Naive B cell (primary cell): ENCODE measurements around the gene STX8. TPM values are rescaled to one million over a fixed set of nuclear protein-coding genes. Genes with fewer than 3 reads are reported as not detected.

Source experiments
- ATAC-seq, 2 donors: fragments of 150-1000 bp; cut with Tn5 transposase; 2 replicates each; pipeline ENCODE4 v1.10.0; 2021; ENCODE audit warnings: low read depth in 2 of 2, mild to moderate bottlenecking in 2 of 2, moderate library complexity in 2 of 2
- DNase-seq: peaks from one replicate; pipeline ENCODE4 v3.0.0; 2022
- H3K27ac Mint-ChIP-seq, 6 donors: one replicate each; pipeline ENCODE4 v1.8.0; 2020 to 2022; ENCODE audit warnings: mild to moderate bottlenecking in 6 of 6, mixed read lengths in 6 of 6, moderate library complexity in 5 of 6, inconsistent platforms in 2 of 6
- H3K27me3 Mint-ChIP-seq, 3 donors: one replicate each; pipeline ENCODE4 v1.8.0; 2021 to 2022; ENCODE audit warnings: mixed read lengths in 3 of 3, mild to moderate bottlenecking in 1 of 3
- H3K36me3 Mint-ChIP-seq, 2 donors: one replicate each; pipeline ENCODE4 v1.8.0; 2020 to 2022; ENCODE audit warnings: mixed read lengths in 2 of 2, inconsistent platforms in 1 of 2, mild to moderate bottlenecking in 1 of 2
- H3K4me1 Mint-ChIP-seq, 3 donors: one replicate each; pipeline ENCODE4 v1.8.0; 2020 to 2022; ENCODE audit warnings: mixed read lengths in 3 of 3, inconsistent platforms in 1 of 3, mild to moderate bottlenecking in 1 of 3, moderate library complexity in 1 of 3
- H3K4me3 Mint-ChIP-seq, 8 donors: one replicate each; pipeline ENCODE4 v1.8.0; 2020 to 2022; ENCODE audit warnings: mild to moderate bottlenecking in 8 of 8, mixed read lengths in 8 of 8, moderate library complexity in 8 of 8, inconsistent platforms in 2 of 8
- H3K9me3 Mint-ChIP-seq, 7 donors: one replicate each; pipeline ENCODE4 v1.8.0; 2020 to 2022; ENCODE audit warnings: mixed read lengths in 7 of 7, mild to moderate bottlenecking in 5 of 7, inconsistent platforms in 2 of 7, moderate library complexity in 1 of 7
- polyA plus RNA-seq, 6 donors: library from polyadenylated mRNA; unstranded; fragments of 300-500 nt; fragmentation: Illumina TruSeq; gene quantifications; one replicate each; pipeline ENCODE4 v1.2.3, GENCODE V29; 2021; ENCODE audit warnings: low read depth in 6 of 6

STX8 gene
- polyA plus RNA-seq, 6 donors from 2014 or later = 90.4 to 141 (median 107) TPM

DNA sequence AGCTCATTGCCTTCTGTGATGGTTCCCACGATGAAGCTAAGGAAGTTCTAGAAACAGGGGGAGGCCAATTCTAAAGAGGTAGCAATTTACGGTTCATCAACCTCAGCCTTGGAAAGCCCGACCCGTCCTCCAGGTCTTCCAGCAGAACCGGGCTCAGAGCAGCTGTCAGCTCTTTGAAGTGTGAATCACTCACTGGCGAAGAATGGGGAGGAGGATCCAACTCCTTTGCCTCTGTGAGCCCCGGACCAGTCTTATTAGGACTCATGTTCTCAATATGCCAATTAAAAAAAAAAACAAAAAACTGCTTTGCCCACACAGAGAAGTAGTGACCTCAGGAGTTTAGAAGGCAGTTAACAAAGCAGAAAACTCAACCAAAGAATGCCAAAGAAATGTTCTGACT lies 31.4 kb downstream of the STX8 start:
- Mint-ChIP-seq H3K27me3 (no peaks in the 10 kb centered on the region), H3K4me3 (no peak overlapping the region), H3K36me3 (peaks cover 13 to 15% of the 10 kb centered on the region in 2 donors), H3K4me1 (peaks cover 0 to under 1% (median 0%) of the 10 kb centered on the region in 3 donors), H3K27ac (no peak overlapping the region), H3K9me3 (no peaks in the 10 kb centered on the region)
- ATAC-seq (no peak), DNase-seq (no peak)

DNA sequence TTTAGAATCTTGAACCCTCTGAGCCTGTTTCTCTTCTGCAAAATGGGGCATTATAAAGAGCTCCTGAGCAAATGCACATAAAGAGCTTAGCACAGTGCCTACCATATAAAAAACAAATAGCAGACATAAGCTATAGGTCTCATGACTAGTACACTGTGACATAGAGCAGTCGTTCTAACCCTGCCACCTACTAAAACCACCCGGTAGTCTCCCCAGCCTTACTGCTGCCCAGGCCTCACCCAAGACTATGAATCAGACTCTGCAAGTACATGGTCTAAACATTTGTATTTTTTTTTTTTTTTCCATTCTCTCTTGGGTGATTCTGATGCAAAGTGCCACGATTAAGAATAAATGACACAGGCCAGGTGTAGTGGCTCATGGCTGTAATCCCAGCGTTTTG lies 33.9 kb downstream of the STX8 start:
- DNase-seq = no peak
- peaks cover 13 to 21% of the 10 kb centered on the region in 2 donors for H3K36me3 Mint-ChIP-seq
- no peak for ATAC-seq
- no peak overlapping the region for H3K4me3 Mint-ChIP-seq
- H3K27me3 Mint-ChIP-seq = no peaks in the 10 kb centered on the region
- peaks cover 0 to 5% (median 0%) of the 10 kb centered on the region in 3 donors for H3K4me1 Mint-ChIP-seq
- no peak overlapping the region for H3K27ac Mint-ChIP-seq
- no peaks in the 10 kb centered on the region for H3K9me3 Mint-ChIP-seq

DNA sequence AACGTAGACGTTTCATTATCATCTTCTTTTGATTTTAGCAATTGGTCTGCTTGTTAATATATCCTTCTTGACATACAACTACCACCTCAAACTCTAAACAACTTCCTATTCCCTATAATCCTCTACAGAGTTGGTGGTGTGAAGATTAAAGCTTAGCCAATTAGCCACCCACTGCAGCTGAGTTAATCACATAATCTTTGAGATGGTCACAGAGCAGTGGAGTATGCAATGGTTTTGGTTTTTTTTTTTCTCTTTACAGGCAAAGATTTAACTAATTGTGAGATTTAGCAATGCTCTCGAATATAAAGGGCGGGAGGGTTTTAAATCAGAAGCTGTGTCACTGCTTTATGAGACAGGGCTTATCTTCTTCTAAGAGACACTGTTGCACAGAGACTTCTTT lies 37.0 kb downstream of the STX8 start:
- ATAC-seq = no peak
- Mint-ChIP-seq H3K27ac (peak overlapping the region in 1 of 6 donors; percentile 28), H3K9me3 (no peaks in the 10 kb centered on the region)

DNA sequence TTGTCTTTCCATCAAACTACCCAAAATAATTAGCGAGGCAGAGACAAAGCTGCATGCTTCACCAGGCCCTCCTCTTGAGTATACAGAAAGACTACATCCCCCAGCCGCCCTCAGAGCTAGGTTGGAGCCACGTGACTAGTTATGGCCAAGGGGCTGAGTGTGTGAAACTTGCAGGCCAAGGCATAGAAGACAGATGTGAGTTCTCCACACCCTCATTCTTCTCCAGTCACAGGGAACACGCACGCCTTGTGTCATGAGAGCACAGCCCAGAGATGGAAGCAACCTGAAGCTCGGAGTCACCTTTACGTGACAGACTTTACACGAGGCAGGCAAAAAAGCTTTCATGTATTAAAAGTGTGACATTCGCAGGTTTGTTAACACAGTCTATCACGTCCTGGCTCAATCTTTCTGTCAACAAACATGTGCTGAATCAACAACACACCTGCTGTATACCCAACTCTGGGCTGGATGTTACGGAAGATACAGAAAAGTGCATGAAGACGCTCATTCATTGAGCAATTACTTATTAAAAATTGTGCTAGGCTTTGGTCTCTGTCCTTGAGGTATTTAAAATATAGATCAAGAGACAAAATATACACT lies 38.3 kb downstream of the STX8 start:
- Mint-ChIP-seq H3K27me3 (no peaks in the 10 kb centered on the region), H3K4me3 (no peak overlapping the region), H3K9me3 (no peaks in the 10 kb centered on the region), H3K4me1 (peaks cover 0 to 5% (median 0%) of the 10 kb centered on the region in 3 donors), H3K36me3 (peaks cover 18 to 21% of the 10 kb centered on the region in 2 donors), H3K27ac (no peak overlapping the region)
- ATAC-seq (no peak), DNase-seq (no peak)

More for the DNA sequence above, 37.0 kb downstream of the STX8 start:
- Mint-ChIP-seq H3K4me1 (peaks cover 0 to 5% (median 0%) of the 10 kb centered on the region in 3 donors), H3K27me3 (no peaks in the 10 kb centered on the region), H3K4me3 (no peak overlapping the region), H3K36me3 (peaks cover 18 to 21% of the 10 kb centered on the region in 2 donors)
- no peak for DNase-seq

DNA sequence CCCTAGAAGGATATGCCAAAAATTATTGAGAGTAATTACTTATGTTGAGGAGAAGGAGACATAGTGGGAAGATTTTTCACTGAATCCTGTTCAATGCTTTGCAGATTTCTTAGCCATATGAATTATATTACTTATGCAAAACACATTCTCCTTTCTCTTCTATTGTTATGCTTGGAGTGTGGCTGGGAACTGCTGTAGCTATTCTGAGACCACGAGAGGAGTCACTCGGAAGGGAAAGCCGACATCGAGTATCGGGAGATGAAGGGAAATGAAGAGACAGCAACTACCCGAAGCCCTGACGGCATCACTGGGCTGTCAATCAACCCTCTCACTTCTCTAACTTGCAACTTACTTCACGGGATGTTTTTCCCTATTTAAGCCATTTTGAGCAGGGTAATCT lies 39.6 kb downstream of the STX8 start:
- ATAC-seq (no peak), DNase-seq (no peak)
- Mint-ChIP-seq H3K27ac (no peak overlapping the region), H3K4me3 (no peak overlapping the region), H3K27me3 (no peaks in the 10 kb centered on the region), H3K9me3 (no peaks in the 10 kb centered on the region), H3K36me3 (peaks cover 16 to 21% of the 10 kb centered on the region in 2 donors), H3K4me1 (peaks cover 0 to 5% (median 0%) of the 10 kb centered on the region in 3 donors)

DNA sequence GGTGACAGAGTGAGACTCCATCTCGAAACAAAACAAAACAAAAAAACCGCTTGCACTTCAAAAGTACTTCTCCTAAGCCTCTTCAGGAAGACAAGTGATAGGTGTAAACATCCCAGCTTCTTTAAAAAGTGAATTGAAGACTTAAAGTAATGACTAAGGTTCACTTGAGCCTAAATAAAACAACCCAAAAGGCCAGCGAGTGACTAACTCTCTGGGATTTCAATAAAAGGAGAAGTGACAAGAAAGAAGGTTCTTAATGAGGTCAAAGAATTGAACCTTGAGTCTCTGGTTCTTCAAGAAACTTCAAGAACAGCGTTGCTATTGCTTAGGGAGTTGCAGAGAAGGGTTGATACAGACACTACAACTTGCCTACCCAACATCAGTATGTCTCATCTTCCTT lies 42.2 kb downstream of the STX8 start:
- Mint-ChIP-seq H3K27ac (peak overlapping the region in 1 of 6 donors; percentile 83), H3K4me1 (no peaks in the 10 kb centered on the region), H3K27me3 (no peaks in the 10 kb centered on the region), H3K9me3 (no peaks in the 10 kb centered on the region), H3K4me3 (no peak overlapping the region), H3K36me3 (peaks cover 0 to 6% of the 10 kb centered on the region in 2 donors)
- ATAC-seq (no peak), DNase-seq (no peak)

DNA sequence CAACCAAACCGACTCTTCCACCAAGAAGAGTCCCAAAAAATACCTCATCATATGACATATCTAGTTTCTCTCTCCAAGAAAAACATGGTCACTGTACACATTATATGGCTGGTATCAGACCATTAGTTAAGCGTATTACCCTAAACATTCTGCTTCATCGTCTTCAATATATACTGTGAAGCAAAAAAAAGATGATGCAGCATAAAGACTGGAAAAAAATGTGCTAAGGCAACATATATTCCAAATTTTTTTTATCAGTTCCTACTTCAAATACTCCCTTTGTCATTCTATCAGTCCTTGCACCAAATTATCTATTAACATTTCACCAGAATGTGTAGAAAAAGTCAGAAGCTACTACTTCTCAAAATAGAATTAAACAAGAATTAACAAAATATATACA lies 42.9 kb downstream of the STX8 start:
- DNase-seq (no peak), ATAC-seq (no peak)
- Mint-ChIP-seq H3K9me3 (no peaks in the 10 kb centered on the region), H3K4me3 (no peak overlapping the region), H3K27ac (no peak overlapping the region), H3K4me1 (no peaks in the 10 kb centered on the region), H3K27me3 (no peaks in the 10 kb centered on the region), H3K36me3 (peaks cover 0 to 6% of the 10 kb centered on the region in 2 donors)

DNA sequence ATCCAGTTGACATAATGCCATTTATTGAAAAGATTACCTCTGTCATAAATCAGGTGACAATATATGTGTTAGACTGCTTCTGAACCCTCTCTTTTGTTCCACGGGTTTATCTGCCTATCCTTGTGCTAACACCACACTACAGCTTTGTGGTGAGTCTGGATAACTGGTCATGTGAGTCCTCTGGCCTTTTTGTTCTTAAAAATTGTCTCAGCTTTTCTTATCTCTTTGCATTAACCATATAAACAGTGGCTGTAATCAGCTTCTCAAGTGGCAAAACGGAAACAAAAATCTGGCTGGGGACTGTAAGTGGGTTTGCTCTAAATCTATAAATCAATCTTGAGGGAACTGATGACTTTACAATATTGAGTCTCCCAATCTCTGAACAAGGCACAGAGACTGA lies 44.6 kb downstream of the STX8 start:
- no peak for ATAC-seq
- Mint-ChIP-seq H3K4me3 (no peak overlapping the region), H3K9me3 (no peaks in the 10 kb centered on the region), H3K36me3 (peaks cover 0 to 5% of the 10 kb centered on the region in 2 donors), H3K4me1 (no peaks in the 10 kb centered on the region), H3K27me3 (no peaks in the 10 kb centered on the region), H3K27ac (peak overlapping the region in 1 of 6 donors; percentile 8)
- DNase-seq = no peak

DNA sequence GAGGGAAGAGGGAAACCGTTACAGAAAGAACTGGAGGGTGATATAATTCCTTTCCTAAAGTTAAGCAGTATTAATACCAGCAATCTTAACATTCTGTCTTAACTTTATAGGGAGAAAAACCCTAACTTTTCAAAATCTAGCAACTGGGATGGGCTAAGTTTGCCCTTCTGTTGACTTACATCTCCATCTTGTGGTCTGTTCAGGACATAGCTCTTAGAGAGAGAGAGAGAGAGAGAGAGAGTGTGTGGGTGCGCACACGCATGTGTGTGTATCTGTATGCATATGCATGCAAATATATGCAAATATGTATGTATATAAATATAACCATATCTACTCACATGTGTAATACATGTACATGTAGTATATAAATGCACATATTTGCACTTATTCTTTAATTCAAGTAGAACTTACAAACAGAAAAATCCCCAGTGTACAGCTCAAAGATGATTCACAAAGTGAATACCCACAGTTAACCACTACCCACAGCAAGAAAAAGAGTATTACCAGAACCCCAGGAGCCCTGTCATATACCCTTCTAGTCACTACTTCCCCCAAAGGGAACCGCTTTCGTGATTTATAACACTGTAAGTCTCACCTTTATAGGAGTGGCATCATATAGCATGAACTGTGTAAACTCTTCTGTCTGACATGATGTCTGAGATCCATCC lies 46.5 kb downstream of the STX8 start:
- ATAC-seq (no peak), DNase-seq (no peak)
- Mint-ChIP-seq H3K36me3 (no peaks in the 10 kb centered on the region), H3K4me3 (no peak overlapping the region), H3K9me3 (no peaks in the 10 kb centered on the region), H3K4me1 (no peaks in the 10 kb centered on the region), H3K27ac (no peak overlapping the region), H3K27me3 (no peaks in the 10 kb centered on the region)

DNA sequence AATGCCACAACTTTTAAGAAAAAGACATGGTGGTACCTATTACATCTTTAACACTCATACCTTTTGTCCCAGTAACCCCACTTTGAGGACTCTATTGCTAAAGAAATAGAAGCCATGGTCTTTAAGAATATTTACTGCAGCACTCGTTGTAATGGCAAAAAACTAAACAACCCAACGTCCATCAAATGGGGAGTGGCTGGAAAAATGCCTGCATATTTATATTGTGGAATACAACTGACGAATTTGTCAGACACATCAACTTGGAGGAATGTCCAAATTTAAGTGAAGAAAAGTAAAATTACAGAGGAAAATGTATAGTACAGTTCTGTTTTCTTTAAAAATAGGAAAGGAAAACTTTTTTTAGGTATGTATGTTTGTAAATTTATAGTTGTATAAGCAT lies 47.8 kb downstream of the STX8 start:
- H3K27me3 Mint-ChIP-seq = no peaks in the 10 kb centered on the region
- H3K36me3 Mint-ChIP-seq = no peaks in the 10 kb centered on the region
- no peak for DNase-seq
- H3K4me3 Mint-ChIP-seq = no peak overlapping the region
- no peak for ATAC-seq
- H3K27ac Mint-ChIP-seq = no peak overlapping the region
- H3K9me3 Mint-ChIP-seq = no peaks in the 10 kb centered on the region
- no peaks in the 10 kb centered on the region for H3K4me1 Mint-ChIP-seq

DNA sequence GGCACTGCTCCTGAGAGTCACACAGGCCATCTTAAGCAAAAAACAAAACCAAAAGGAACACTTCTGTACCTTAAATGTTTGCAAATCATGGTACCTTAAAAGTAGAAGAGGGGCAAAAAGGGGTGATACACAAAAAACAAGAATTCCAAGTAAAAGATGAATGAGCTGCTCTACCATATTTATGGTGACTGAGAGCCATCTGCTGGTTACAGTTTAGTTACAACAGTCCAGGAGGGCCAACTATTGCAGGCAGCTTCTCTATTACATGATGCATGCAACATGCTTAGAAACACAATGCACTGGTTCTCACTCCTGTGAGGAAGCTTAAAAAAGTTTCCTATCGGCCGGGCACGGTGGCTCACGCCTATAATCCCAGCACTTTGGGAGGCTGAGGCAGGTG lies 53.5 kb downstream of the STX8 start:
- Mint-ChIP-seq H3K27me3 (no peaks in the 10 kb centered on the region), H3K9me3 (no peaks in the 10 kb centered on the region), H3K36me3 (no peaks in the 10 kb centered on the region), H3K4me3 (no peak overlapping the region), H3K27ac (no peak overlapping the region), H3K4me1 (peaks cover 0 to 3% (median 1%) of the 10 kb centered on the region in 3 donors)
- DNase-seq (no peak), ATAC-seq (no peak)

DNA sequence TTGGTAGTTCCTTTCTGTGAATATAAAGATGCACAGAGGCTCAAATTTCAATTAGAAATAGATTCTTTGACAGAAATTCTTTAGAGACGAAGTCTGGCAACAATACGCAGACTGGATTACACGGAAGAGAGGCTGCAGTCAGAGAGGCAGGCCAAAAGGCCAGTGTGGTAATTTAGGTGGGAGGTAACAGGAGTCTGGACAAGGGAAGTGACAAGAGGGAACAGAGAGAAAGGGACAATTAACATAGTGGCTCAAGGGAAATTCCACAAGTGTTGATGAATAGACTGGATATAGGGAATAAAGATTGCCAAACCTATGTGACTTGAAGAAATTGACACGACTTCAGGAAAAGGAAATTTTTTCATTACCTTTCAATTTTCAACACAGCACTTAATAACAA lies 54.6 kb downstream of the STX8 start:
- H3K27ac Mint-ChIP-seq = no peak overlapping the region
- H3K36me3 Mint-ChIP-seq = no peaks in the 10 kb centered on the region
- no peak for ATAC-seq
- no peak for DNase-seq
- H3K4me3 Mint-ChIP-seq = no peak overlapping the region
- no peaks in the 10 kb centered on the region for H3K27me3 Mint-ChIP-seq
- H3K4me1 Mint-ChIP-seq = peaks cover 0 to 3% (median 1%) of the 10 kb centered on the region in 3 donors
- H3K9me3 Mint-ChIP-seq = no peaks in the 10 kb centered on the region

DNA sequence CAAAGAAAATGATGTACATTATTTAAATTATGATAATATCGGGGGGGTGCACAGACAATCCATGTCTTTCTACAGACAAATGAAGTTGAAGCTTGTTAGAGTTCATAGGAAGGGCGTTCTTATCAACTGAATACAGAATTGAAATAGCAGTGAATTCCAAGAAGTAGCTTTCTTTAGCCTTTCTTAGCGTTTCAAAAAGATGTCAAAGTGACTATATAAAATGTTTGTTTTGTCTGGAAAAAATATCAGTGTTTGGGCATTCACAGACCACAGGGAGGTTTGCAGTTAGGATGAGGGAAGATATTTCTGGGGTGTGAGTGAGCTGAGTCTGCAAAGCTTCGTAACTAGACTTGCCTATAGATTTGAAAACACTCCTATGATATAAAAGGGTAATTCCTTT lies 55.0 kb downstream of the STX8 start:
- ATAC-seq = no peak
- peak overlapping the region in 1 of 6 donors; percentile 74 for H3K27ac Mint-ChIP-seq

DNA sequence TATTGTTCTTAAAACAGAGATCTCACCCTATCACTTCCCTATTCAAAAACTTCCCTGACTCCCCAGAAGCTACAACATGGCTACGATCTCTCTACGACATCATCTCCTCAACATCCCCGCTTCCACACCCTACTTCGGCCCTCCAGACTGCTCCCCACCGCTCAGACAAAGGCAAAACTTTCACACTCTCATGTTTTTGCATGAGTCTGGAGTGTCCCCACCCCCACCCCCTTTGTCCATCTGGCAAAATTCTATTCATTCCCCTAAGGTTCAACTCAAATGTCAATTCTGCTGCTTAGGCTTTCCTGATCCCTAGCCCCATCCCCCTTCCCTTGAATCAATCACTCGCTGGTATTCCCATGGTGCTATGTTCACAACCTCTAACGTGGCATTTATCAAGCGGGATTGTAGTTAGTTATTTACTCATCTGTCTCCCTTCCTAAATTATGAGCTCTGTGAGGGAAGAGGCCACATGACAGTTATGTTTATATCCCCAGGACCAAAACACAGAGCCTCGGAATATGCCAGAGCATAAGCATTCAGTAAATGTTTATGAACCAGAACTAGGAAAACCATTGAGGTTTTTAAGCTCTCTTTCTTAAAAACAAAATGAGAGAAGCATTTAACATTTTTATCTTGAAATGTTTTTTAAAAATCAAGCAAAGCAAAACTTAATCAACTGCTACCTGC lies 55.9 kb downstream of the STX8 start:
- no peak for DNase-seq
- no peaks in the 10 kb centered on the region for H3K27me3 Mint-ChIP-seq
- H3K27ac Mint-ChIP-seq = peak overlapping the region in 2 of 6 donors; percentile 15 to 21
- peaks cover 0 to 3% (median 1%) of the 10 kb centered on the region in 3 donors for H3K4me1 Mint-ChIP-seq
- no peak overlapping the region for H3K4me3 Mint-ChIP-seq
- H3K36me3 Mint-ChIP-seq = no peaks in the 10 kb centered on the region
- no peaks in the 10 kb centered on the region for H3K9me3 Mint-ChIP-seq
- ATAC-seq = no peak

More for the DNA sequence above, 55.0 kb downstream of the STX8 start:
- H3K27me3 Mint-ChIP-seq = no peaks in the 10 kb centered on the region
- H3K4me3 Mint-ChIP-seq = no peak overlapping the region
- no peaks in the 10 kb centered on the region for H3K9me3 Mint-ChIP-seq
- H3K4me1 Mint-ChIP-seq = peaks cover 0 to 3% (median 1%) of the 10 kb centered on the region in 3 donors
- no peaks in the 10 kb centered on the region for H3K36me3 Mint-ChIP-seq
- DNase-seq = no peak
